Measurements from ENCODE around the gene TRAPPC6A. TPM values are rescaled to one million over a fixed set of nuclear protein-coding genes. Genes with fewer than 3 reads are reported as not detected.

TRAPPC6A gene
- total and polyA plus RNA-seq, 2 donors (not counting 1 experiment from before 2014, with no cell fraction given) = 40.3 to 79.0 TPM

DNA sequence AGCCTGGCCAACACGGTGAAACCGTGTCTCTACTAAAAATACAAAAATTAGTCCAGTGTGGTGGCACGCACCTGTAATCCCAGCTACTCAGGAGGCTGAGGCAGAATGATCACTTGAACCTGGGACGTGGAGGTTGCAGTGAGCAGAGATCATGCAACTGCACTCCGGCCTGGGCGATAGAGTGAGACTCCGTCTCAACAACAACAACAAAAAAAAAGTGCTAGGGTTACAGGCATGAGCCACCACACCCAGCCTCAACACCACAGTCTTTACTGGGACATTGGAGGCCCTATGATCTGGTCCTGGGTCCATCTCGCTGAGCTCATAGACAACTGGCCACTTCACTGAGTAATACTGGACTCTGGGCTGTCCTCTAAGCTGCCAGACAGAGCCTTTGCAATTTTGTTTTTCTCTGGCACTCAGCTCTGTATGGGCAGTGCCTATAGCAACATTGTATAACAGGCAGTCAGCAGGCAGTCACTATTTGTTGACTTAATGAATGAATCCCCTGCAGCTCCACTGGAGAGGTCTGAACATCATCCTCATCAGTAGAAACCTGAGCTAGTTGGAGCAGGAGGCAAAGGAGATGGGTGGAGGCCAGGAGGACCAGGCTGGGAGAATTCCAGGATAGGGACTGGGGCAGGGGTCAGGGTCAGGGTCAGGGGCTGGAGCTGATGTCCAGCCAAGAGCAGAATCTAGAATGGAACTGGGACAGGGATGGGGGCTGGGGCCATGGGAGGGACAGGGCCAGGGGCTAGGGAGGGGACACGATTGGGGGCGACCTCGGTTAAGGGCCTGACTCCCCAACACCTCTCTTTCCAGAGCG is 8.7 kb upstream of the TRAPPC6A start:
- Mint-ChIP-seq H3K4me1 (peaks cover 23% of the 10 kb centered on the region), H3K27ac (no peak overlapping the region), H3K27me3 (no peaks in the 10 kb centered on the region), H3K4me3 (no peak overlapping the region), H3K9me3 (ENCODE audit: insufficient read depth) (no peaks in the 10 kb centered on the region)
- CTCF ChIA-PET = interaction anchor here (0.6 to 2.6 kb wide), 13 partner anchors 8 to 1155 kb away, joined by 3 to 19 read pairs (median 5); partner anchors contain the start of genes APOE, BLOC1S3, CLPTM1 and TRAPPC6A
- intact Hi-C loops (cut with micrococcal nuclease) = loop anchor here (1.0 kb wide), 1 partner anchor 283 kb away; no protein-coding TSS in a partner anchor
- Histone ChIP-seq H3K27ac (ENCODE audit: low read length in 2 of 2) (no peak overlapping the region), H3K9me3 (ENCODE audit: control extremely low read depth in 1 of 3, control insufficient read depth in 2 of 3, insufficient read depth in 1 of 3, low read length in 2 of 3) (peaks cover 0 to 2% (median 0%) of the 10 kb centered on the region in 3 donors), H3K27me3 (replicated peaks in 1 of 4; ENCODE audit: control extremely low read depth in 1 of 4, control insufficient read depth in 3 of 4, insufficient read depth in 4 of 4, low read length in 3 of 4) (no peaks in the 10 kb centered on the region), H3K79me2 (ENCODE audit: control insufficient read depth, insufficient read depth, low read length) (peaks cover 23% of the 10 kb centered on the region), H3K4me2 (replicated peaks; ENCODE audit: low read depth, low read length, poor library complexity, severe bottlenecking) (peak overlapping the region; percentile 45), H3K9ac (ENCODE audit: low read length) (no peak overlapping the region), H3K4me1 (ENCODE audit: control insufficient read depth in 2 of 2, insufficient read depth in 2 of 2, low read length in 2 of 2) (peaks cover 12 to 21% of the 10 kb centered on the region in 2 donors), H2AFZ (ENCODE audit: insufficient read depth, low read depth, low read length, poor library complexity, severe bottlenecking) (peak overlapping the region; percentile 53), H3K4me3 (ENCODE audit: control extremely low read depth in 1 of 5, extremely low read depth in 1 of 5, insufficient read depth in 1 of 5, low read depth in 2 of 5, low read length in 4 of 5) (no peak overlapping the region), H3K36me3 (replicated peaks in 1 of 2; ENCODE audit: control extremely low read depth in 1 of 2, control insufficient read depth in 1 of 2, extremely low read depth in 1 of 2, insufficient read depth in 2 of 2, low read length in 1 of 2) (no peaks in the 10 kb centered on the region), H4K20me1 (ENCODE audit: control insufficient read depth, insufficient read depth, low read length, poor library complexity, severe bottlenecking) (peaks cover 23% of the 10 kb centered on the region)
- 95% methylated on average over 9 of the region's 12 CpGs for WGBS (ENCODE audit: insufficient coverage)
- no peak for TF ChIP-seq EZH2 (IDR thresholded peaks at IDR 0.05; ENCODE audit: borderline replicate concordance, insufficient read depth, low read depth, low read length, poor library complexity, severe bottlenecking)
- TF ChIP-seq, protein P1, sequence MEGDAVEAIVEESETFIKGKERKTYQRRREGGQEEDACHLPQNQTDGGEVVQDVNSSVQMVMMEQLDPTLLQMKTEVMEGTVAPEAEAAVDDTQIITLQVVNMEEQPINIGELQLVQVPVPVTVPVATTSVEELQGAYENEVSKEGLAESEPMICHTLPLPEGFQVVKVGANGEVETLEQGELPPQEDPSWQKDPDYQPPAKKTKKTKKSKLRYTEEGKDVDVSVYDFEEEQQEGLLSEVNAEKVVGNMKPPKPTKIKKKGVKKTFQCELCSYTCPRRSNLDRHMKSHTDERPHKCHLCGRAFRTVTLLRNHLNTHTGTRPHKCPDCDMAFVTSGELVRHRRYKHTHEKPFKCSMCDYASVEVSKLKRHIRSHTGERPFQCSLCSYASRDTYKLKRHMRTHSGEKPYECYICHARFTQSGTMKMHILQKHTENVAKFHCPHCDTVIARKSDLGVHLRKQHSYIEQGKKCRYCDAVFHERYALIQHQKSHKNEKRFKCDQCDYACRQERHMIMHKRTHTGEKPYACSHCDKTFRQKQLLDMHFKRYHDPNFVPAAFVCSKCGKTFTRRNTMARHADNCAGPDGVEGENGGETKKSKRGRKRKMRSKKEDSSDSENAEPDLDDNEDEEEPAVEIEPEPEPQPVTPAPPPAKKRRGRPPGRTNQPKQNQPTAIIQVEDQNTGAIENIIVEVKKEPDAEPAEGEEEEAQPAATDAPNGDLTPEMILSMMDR (IDR thresholded peaks at IDR 0.05) = no peak
- ATAC-seq (ENCODE audit: low read depth) (no peak), DNase-seq (no peak)
- POLR2A ChIA-PET = interaction anchor here (1.2 kb wide), 1 partner anchor 94 kb away, joined by 4 read pairs; the partner anchor contains the start of gene PPP1R37

- peaks cover 4% of the 10 kb centered on the region in 2 experiments for H3K36me3 ChIP-seq (replicated peaks in 1 of 2; ENCODE audit: control extremely low read depth in 1 of 2, control insufficient read depth in 1 of 2, extremely low read depth in 1 of 2, insufficient read depth in 2 of 2, low read length in 1 of 2)
- Mint-ChIP-seq H3K27me3 (no peaks in the 10 kb centered on the region), H3K27ac (no peak overlapping the region), H3K4me1 (peaks cover 39% of the 10 kb centered on the region), H3K9me3 (ENCODE audit: insufficient read depth) (no peaks in the 10 kb centered on the region), H3K4me3 (no peak overlapping the region)
- H3K27me3 ChIP-seq (replicated peaks in 1 of 4; ENCODE audit: control extremely low read depth in 1 of 4, control insufficient read depth in 3 of 4, insufficient read depth in 4 of 4, low read length in 3 of 4) = no peaks in the 10 kb centered on the region
- H3K79me2 ChIP-seq (ENCODE audit: control insufficient read depth, insufficient read depth, low read length) = peaks cover 44% of the 10 kb centered on the region
- no peak overlapping the region for H3K27ac ChIP-seq (ENCODE audit: low read length in 2 of 2)
- TF ChIP-seq, protein P1 (IDR thresholded peaks at IDR 0.05) = no peak
- TF ChIP-seq EZH2 (IDR thresholded peaks at IDR 0.05; ENCODE audit: borderline replicate concordance, insufficient read depth, low read depth, low read length, poor library complexity, severe bottlenecking) = no peak
- H2AFZ ChIP-seq (ENCODE audit: insufficient read depth, low read depth, low read length, poor library complexity, severe bottlenecking) = no peak overlapping the region
- H3K9ac ChIP-seq (ENCODE audit: low read length) = no peak overlapping the region
- H3K4me2 ChIP-seq (replicated peaks; ENCODE audit: low read depth, low read length, poor library complexity, severe bottlenecking) = no peak overlapping the region
- CTCF ChIA-PET = interaction anchor here (1.0 kb wide), 1 partner anchor 195 kb away, joined by 4 read pairs; no protein-coding TSS in a partner anchor
- DNase-seq (no peak), ATAC-seq (ENCODE audit: low read depth) (no peak)
- intact Hi-C loops (cut with micrococcal nuclease) = no loop called here
- H4K20me1 ChIP-seq (ENCODE audit: control insufficient read depth, insufficient read depth, low read length, poor library complexity, severe bottlenecking) = peaks cover 46% of the 10 kb centered on the region
- POLR2A ChIA-PET = no interaction called here
- no peaks in the 10 kb centered on the region for H3K9me3 ChIP-seq (ENCODE audit: control extremely low read depth in 1 of 3, control insufficient read depth in 2 of 3, insufficient read depth in 1 of 3, low read length in 2 of 3)
- 97% methylated on average over 3 of the region's 5 CpGs for WGBS (ENCODE audit: insufficient coverage)
- H3K4me1 ChIP-seq (ENCODE audit: control insufficient read depth in 2 of 2, insufficient read depth in 2 of 2, low read length in 2 of 2) = peaks cover 25 to 40% of the 10 kb centered on the region in 2 donors
- H3K4me3 ChIP-seq (ENCODE audit: control extremely low read depth in 1 of 5, extremely low read depth in 1 of 5, insufficient read depth in 1 of 5, low read depth in 2 of 5, low read length in 4 of 5) = no peak overlapping the region
These were observed 6.1 kb upstream of the TRAPPC6A start for GRCh38 chr19:45184115-45184514.
